ENCODE data around the gene SLC8B1.

Gene SLC8B1

GRCh38 chr12:113268136-113268535 is 66.8 kb downstream of the SLC8B1 start:
- DNase-seq = no peak

DNA sequence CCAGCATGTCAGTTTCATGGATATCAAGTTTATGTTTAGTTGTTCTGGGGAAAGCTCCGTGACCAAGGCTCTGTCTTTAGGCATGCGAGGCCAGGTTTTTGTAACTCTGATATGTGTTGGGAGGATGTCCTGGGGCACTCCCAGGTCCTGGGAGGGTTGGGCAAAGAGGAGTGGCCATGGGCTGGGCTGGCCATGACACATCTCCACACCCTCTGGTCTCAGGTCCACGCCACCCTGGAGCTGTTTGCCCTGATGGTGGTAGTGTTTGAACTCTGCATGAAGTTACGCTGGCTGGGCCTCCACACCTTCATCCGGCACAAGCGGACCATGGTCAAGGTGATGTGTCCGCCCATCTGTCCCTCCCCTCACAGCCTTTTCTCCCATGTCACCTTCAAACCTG is 67.3 kb downstream of the SLC8B1 start:
- DNase-seq = no peak

DNA sequence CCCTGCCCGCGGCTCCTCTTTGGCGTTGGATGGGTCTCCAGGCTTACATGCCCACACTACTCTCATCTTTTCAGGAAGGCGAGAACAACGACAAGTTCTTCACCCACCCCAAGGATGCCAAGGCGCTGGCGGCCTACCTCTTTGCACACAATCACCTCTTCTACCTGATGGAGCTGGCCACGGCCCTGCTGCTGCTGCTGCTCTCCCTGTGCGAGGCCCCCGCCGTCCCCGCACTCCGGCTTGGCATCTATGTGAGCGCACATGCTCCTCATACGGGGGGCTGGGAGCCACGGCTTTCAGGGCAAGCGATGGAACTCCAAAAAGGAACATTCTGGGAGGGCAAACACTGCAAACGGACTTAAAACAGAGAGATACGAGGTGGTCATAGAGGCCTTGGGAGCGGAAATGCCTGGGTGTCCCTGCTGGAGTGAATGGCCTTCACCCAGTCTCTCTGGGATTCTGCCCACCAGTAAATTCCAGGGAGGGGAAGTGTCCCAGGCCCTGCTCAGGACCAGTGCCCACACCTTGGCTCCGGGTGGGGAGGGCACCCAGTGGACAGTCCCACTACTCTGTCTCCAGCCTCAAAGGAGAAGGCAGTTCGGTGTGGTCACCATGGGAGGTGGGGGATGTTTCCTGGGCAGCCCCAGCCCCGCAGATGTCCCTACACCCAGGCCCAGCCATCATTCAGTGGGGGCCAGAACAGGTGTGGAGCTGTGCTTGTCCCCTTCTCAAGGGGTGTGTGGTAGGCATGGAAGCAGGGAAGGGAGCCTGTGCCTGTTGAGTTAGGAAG is 68.6 kb downstream of the SLC8B1 start:
- no peak for DNase-seq

- no peak for DNase-seq
Measured at GRCh38 chr12:113263431-113263963, 71.4 kb downstream of the SLC8B1 start.

- DNase-seq = no peak
Measured at GRCh38 chr12:113262710-113263109, 72.2 kb downstream of the SLC8B1 start.

GRCh38 chr12:113261847-113262470 is 73.0 kb downstream of the SLC8B1 start:
- DNase-seq = peak; percentile 67 to 79

- no peak for DNase-seq
Measured at GRCh38 chr12:113260636-113261300, 74.1 kb downstream of the SLC8B1 start.

- DNase-seq = no peak
Measured at GRCh38 chr12:113260127-113260526, 74.8 kb downstream of the SLC8B1 start.

GRCh38 chr12:113257564-113257963 is 77.3 kb downstream of the SLC8B1 start:
- DNase-seq = no peak

DNA sequence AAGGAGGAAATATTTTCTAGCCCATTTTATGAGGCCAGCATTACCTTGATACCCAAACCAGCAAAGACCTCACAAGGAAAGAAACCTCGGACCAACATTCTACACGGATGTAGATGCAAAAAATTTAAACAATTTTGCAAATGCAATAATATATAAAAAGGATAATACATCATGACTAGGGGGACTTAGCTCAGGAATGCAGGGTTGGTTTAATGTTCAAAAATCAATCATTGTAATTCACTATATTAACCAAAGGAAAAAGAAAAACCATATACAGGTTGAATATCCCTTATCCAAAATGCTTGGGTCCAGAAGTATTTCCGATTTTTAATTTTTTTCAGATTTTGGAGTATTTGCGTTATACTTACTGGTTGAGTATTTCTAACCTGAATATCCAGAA is 80.6 kb downstream of the SLC8B1 start:
- no peak for DNase-seq

- no peak for DNase-seq
Measured at GRCh38 chr12:113253532-113254285, 81.2 kb downstream of the SLC8B1 start.

- DNase-seq = no peak
Measured at GRCh38 chr12:113252494-113252893, 82.4 kb downstream of the SLC8B1 start.

GRCh38 chr12:113251404-113252070 is 83.4 kb downstream of the SLC8B1 start:
- DNase-seq = no peak

- DNase-seq = no peak
Measured at GRCh38 chr12:113250045-113250444, 84.9 kb downstream of the SLC8B1 start.

DNA sequence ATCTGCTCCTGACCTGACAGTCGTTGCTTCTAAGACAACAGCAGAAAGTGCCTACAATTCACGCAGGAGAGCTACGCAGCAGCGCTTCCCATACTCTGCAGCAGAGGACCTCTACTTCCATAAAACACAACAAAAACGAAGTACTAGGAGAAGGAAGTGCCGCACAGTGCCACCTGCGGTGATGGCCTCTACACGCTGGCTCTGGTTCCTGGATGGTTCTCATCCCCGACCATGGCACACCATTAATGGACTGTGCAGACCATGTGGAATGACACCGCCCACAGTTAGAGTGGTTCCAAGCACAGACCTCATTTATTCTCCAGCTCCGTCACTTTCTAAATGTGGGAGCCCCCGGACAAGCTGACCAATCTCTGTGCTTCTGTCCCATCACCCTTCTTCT is 85.4 kb downstream of the SLC8B1 start:
- no peak for DNase-seq

DNA sequence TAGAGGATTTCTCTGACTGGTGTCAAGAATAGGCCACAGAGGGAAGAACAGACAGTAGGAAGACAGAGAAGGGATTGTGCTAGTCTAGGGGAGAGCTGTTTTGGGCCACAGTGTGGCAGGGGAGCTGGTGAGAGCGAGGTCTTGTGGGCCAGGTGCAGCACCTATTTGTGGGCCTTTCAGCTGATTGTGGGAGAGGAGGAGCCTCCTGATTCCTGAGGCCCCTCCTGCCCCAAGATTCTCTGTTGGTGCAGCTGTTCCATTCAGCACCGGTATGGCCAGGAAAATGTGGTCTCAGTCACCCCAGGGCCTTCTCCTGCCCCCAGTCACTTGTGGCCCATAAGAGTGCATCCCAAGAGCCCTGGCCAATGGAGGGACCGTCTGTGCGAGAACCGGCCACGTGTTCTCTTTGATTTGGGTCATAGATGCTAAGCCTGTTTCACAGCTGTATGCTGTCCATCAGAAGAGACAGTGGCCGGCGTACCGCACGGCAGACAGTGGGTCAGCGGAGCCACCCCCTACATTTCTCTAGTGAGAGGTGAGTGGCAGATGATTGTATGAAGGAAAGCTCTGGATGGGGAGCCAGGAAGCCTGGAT is 86.0 kb downstream of the SLC8B1 start:
- no peak for DNase-seq
